Ectodermal cell (in vitro differentiated cells): ENCODE results near the gene MRPL22.
A peak's percentile ranks its signal among the peaks of the same experiment; 100 is the strongest.

Source experiments
- H3K27ac ChIP-seq: 2 replicates; pipeline ENCODE4 v1.7.0; 2013; ENCODE audit warnings: mild to moderate bottlenecking, low read depth, low read length; ENCODE audit not compliant: insufficient read depth, poor library complexity, severe bottlenecking
- H3K27me3 ChIP-seq: 2 replicates; pipeline ENCODE4 v1.7.0; 2013; ENCODE audit warnings: mild to moderate bottlenecking, low read length; ENCODE audit not compliant: insufficient read depth, control insufficient read depth, poor library complexity, severe bottlenecking
- H3K36me3 ChIP-seq: one replicate; pipeline ENCODE4 v1.7.0; 2013; ENCODE audit warnings: low read length; ENCODE audit not compliant: control insufficient read depth, insufficient read depth
- H3K4me1 ChIP-seq: one replicate; pipeline ENCODE4 v1.7.0; 2013; ENCODE audit warnings: low read length; ENCODE audit not compliant: control insufficient read depth, insufficient read depth
- H3K4me3 ChIP-seq: 2 replicates; pipeline ENCODE4 v1.7.0; 2013; ENCODE audit warnings: low read depth, low read length, control low read depth; ENCODE audit not compliant: insufficient read depth
- H3K9me3 ChIP-seq: 2 replicates; pipeline ENCODE4 v1.7.0; 2013; ENCODE audit warnings: mild to moderate bottlenecking, low read length, moderate library complexity; ENCODE audit not compliant: control insufficient read depth
- WGBS, 2 experiments: methylation state at CpG; one replicate each; pipeline ENCODE4 v1.1.7; 2013; ENCODE audit warnings: missing lambda C conversion rate in 2 of 2; 5-methylcytosine and 5-hydroxymethylcytosine counted together

MRPL22 gene

GRCh38 chr5:154940375-154940771 lies 500 bp upstream of the MRPL22 start:
- Histone ChIP-seq H3K36me3 (no peaks in the 10 kb centered on the region), H3K4me1 (peaks cover 4% of the 10 kb centered on the region), H3K27me3 (no peaks in the 10 kb centered on the region), H3K27ac (no peak overlapping the region), H3K4me3 (peak overlapping the region; percentile 71), H3K9me3 (no peaks in the 10 kb centered on the region)
- 88 to 93% methylated on average over 9 of the region's 9 CpGs for WGBS, 2 experiments

DNA sequence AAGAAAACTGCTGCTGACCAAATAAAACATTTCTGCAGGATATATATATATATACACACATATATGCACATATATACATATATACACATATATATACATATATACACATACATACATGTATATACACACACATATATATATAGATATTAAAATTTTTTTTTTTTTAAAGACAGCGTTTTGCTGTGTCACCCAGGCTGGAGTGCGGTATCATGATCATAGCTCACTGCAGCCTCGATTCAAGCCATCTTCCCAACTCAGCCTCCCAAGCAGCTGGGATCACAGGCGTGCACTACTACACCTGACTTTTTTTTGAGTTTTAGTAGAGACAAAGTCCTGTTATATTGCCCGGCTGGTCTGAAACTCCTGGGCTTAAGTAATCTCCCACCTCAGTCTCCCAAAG lies 2.7 kb downstream of the MRPL22 start:
- no peak overlapping the region for H3K27ac ChIP-seq
- no peaks in the 10 kb centered on the region for H3K36me3 ChIP-seq
- H3K4me3 ChIP-seq, result no peak overlapping the region
- H3K9me3 ChIP-seq, result no peaks in the 10 kb centered on the region
- peaks cover 4% of the 10 kb centered on the region for H3K4me1 ChIP-seq
- WGBS, 2 experiments, result 87 to 98% methylated on average over 5 of the region's 5 CpGs
- H3K27me3 ChIP-seq, result no peaks in the 10 kb centered on the region

DNA sequence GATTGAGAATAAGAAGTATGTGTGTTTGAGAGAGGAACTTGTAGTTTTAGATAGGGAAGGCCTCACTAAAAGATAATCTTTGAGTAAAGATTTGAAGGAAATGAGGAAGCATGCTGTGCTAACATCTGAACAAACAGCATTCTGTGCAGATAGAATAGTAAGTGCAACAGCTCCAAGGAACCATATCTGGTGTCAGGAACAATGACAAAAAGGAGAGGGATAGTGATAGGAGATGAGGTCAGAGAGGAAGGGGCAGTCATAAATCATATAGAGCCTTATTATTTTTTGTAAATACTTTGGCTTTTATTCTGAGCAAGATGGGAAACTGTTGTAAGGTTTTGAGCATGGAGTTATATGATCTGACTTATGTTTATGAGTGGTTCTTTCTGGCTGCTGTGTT lies 3.8 kb downstream of the MRPL22 start:
- no peak overlapping the region for H3K27ac ChIP-seq
- H3K27me3 ChIP-seq, result no peaks in the 10 kb centered on the region
- no peak overlapping the region for H3K4me3 ChIP-seq
- no peaks in the 10 kb centered on the region for H3K9me3 ChIP-seq
- no peaks in the 10 kb centered on the region for H3K36me3 ChIP-seq
- H3K4me1 ChIP-seq, result peaks cover 4% of the 10 kb centered on the region

DNA sequence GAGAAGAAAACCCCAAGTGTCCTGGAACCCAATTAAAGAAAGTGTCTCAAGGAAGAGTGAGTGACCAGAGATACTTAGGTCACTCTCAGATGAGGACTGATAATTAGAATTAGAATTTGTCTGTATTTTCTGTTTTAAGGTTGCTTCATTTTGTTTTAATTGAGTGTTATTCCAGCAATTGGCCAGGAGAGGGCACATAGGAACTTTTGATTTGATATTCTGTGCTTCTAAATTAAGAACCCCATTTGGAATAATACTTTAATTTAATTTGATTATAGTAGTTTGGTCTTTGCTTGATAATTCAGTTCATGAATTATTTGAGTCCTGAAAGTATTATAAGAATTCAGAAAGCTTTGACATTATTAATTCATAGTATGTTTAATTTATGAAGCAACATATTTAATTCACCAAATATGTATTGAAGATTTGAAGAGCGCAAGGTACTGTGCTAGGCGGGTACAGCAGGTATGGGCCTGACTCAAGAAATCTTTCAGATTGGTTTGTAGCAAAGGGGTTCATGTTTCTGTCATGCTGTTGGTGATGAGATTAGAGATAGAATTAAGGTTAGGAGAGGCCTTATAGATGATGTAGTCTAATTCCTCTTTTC lies 4.9 kb downstream of the MRPL22 start:
- WGBS, 2 experiments, result 90 to 94% methylated on average over 2 of the region's 2 CpGs
- Histone ChIP-seq H3K36me3 (no peaks in the 10 kb centered on the region), H3K9me3 (no peaks in the 10 kb centered on the region), H3K4me1 (peaks cover 4% of the 10 kb centered on the region), H3K27ac (no peak overlapping the region), H3K27me3 (no peaks in the 10 kb centered on the region), H3K4me3 (no peak overlapping the region)

- H3K27me3 ChIP-seq, result no peaks in the 10 kb centered on the region
- no peaks in the 10 kb centered on the region for H3K4me1 ChIP-seq
- 95 to 97% methylated on average over 6 of the region's 6 CpGs for WGBS, 2 experiments
- no peak overlapping the region for H3K4me3 ChIP-seq
- no peaks in the 10 kb centered on the region for H3K36me3 ChIP-seq
- H3K27ac ChIP-seq, result no peak overlapping the region
- H3K9me3 ChIP-seq, result no peaks in the 10 kb centered on the region
Measured at GRCh38 chr5:154947778-154948177, 6.9 kb downstream of the MRPL22 start.

GRCh38 chr5:154948313-154948712 lies 7.4 kb downstream of the MRPL22 start:
- H3K27me3 ChIP-seq, result no peaks in the 10 kb centered on the region
- no peaks in the 10 kb centered on the region for H3K36me3 ChIP-seq
- H3K9me3 ChIP-seq, result no peaks in the 10 kb centered on the region
- no peaks in the 10 kb centered on the region for H3K4me1 ChIP-seq
- H3K27ac ChIP-seq, result no peak overlapping the region
- H3K4me3 ChIP-seq, result no peak overlapping the region
- whole genome bisulfite sequencing, 2 experiments, result 97 to 100% methylated on average over 3 to 4 of the region's 4 CpGs

DNA sequence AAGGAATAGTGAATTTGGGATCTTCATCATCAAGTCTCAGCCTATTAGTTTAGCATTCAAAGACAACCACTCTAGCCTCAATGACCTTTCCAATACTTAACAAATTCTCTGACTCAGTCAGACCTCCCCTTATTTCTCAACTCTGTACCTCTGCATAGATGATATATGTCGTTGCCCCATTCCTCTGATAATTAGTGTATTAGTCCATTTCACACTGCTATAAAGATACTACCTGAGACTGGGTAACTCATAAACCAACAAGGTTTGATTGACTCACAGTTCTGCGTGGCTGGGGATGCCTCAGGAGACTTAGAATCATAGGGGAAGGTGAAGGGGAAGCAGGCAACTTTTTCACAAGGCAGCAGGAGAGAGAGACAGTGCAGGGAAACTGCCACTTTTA lies 8.9 kb downstream of the MRPL22 start:
- no peak overlapping the region for H3K4me3 ChIP-seq
- H3K36me3 ChIP-seq, result no peaks in the 10 kb centered on the region
- no peaks in the 10 kb centered on the region for H3K9me3 ChIP-seq
- H3K4me1 ChIP-seq, result no peaks in the 10 kb centered on the region
- no peak overlapping the region for H3K27ac ChIP-seq
- no peaks in the 10 kb centered on the region for H3K27me3 ChIP-seq
- 89 to 96% methylated on average over 2 of the region's 2 CpGs for WGBS, 2 experiments

GRCh38 chr5:154956712-154957111 lies 15.8 kb downstream of the MRPL22 start:
- no peak overlapping the region for H3K4me3 ChIP-seq
- H3K9me3 ChIP-seq, result no peaks in the 10 kb centered on the region
- H3K27me3 ChIP-seq, result no peaks in the 10 kb centered on the region
- H3K4me1 ChIP-seq, result no peaks in the 10 kb centered on the region
- H3K36me3 ChIP-seq, result no peaks in the 10 kb centered on the region
- H3K27ac ChIP-seq, result no peak overlapping the region

DNA sequence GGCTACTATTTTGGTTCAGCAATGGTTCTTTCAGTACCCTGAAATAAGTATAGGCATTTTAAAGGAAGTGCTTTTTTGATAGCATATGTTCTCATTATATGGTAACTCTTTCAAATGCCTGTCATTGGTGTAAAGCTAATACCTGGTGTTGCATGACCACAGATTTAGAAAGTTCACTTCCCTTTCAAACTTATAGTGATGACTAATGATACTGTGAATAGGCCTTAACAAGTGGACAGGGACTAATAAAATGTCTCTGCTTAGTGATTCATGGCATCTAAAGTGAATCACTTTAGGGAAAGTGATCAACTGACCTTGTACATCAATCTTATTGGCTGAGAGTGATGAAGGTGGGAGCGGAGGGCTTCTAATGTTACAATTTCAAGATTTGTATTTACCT lies 21.6 kb downstream of the MRPL22 start:
- WGBS, 2 experiments, result no CpG with 5 or more reads among the region's 1 CpG
- Histone ChIP-seq H3K4me1 (no peaks in the 10 kb centered on the region), H3K27me3 (no peaks in the 10 kb centered on the region), H3K4me3 (no peak overlapping the region), H3K27ac (no peak overlapping the region), H3K9me3 (no peaks in the 10 kb centered on the region), H3K36me3 (no peaks in the 10 kb centered on the region)

GRCh38 chr5:154966081-154966841 lies 25.4 kb downstream of the MRPL22 start:
- no peaks in the 10 kb centered on the region for H3K4me1 ChIP-seq
- 84 to 90% methylated on average over 7 of the region's 7 CpGs for WGBS, 2 experiments
- no peaks in the 10 kb centered on the region for H3K9me3 ChIP-seq
- no peak overlapping the region for H3K27ac ChIP-seq
- H3K36me3 ChIP-seq, result no peaks in the 10 kb centered on the region
- H3K27me3 ChIP-seq, result no peaks in the 10 kb centered on the region
- H3K4me3 ChIP-seq, result no peak overlapping the region
